ENCODE data around the gene C6orf52.
"Not testable (repeated sequence)": the region's sequence is repeated elsewhere in the genome, so short reads cannot be mapped to it uniquely, and the experiment has no call there.

C6orf52 gene

DNA sequence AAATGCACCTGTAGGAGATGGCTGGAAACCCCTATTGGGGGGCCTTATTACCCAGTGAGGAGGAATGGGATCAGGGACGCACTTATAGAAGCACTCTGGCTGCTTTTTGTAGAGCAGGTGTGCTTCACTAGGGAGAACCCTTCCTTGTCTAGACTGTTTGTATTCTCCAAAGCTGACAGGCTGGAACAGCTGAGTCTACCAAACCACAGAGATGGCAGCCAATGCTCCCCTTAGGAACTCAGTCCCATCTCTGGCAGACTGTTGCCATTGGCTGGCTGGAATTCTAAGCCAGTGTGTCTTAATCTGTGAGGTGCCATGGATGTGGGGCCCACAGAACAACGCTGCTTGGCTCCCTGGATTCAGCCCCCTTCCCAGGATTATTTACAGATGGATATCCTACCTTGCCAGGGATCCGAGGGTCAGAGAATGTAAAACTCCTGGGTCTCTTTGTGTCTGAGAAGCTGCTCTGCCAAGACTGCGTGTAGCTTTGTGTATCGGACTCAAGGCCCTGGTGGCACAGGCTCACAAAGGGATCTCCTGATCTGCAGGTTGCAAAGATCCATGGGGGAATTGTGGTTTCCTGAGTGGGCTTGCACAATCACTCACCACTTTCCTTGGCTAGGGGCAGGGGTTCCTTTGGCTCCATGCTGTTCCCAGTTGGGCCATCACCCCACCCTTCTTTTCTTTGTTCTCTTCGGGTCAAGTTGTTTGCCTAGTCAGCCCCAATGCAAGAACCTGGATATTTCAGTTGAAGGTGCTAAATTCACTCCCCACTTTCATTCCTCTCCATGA is 26.1 kb downstream of the C6orf52 start:
- no peak for DNase-seq (ENCODE audit: extremely low spot score)
- ChIA-PET POLR2A (no interaction called here), CTCF (no interaction called here)
- TF ChIP-seq NFRKB (IDR thresholded peaks at IDR 0.05): no peak
- no peak for TF ChIP-seq SP1 (IDR thresholded peaks at IDR 0.05)
- no peak for TF ChIP-seq LEF1 (IDR thresholded peaks at IDR 0.05; ENCODE audit: borderline replicate concordance)
- TF ChIP-seq FOXK2 (IDR thresholded peaks at IDR 0.05): no peak
- no peak for TF ChIP-seq HDGF (IDR thresholded peaks at IDR 0.05; ENCODE audit: borderline replicate concordance)
- TF ChIP-seq ZNF384 (IDR thresholded peaks at IDR 0.05): no peak
- TF ChIP-seq L3MBTL2 (conservative IDR thresholded peaks at IDR 0.05): no peak
- TF ChIP-seq ARNT (IDR thresholded peaks at IDR 0.05): no peak
- TF ChIP-seq FOXM1 (IDR thresholded peaks at IDR 0.05; ENCODE audit: borderline replicate concordance): no peak
- no peak for TF ChIP-seq SUZ12 (IDR thresholded peaks at IDR 0.05)

GRCh38 chr6:10665595-10665994 is 28.8 kb downstream of the C6orf52 start:
- POLR2A ChIA-PET; DNase-seq (ENCODE audit: extremely low spot score); CTCF ChIA-PET: not testable (repeated sequence)

DNA sequence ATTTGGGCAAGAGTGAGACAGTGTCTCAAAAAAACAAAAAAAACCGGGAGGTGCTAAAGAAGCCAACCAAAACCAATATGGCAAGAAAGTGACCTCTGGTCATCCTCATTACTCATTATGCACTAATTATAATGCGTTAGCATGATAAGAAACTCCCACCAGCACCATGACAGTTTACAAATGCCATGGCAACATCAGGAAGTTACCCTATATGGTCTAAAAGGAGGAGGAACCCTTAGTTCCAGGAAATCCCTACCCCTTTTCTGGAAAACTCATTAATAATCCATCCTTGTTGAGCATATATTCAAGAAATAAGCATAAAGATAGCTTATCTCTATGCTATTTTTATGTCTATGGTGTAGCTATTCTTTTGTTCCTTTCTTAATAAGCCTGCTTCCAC is 31.7 kb downstream of the C6orf52 start:
- TF ChIP-seq PKNOX1 (IDR thresholded peaks at IDR 0.05) (no peak), FOXM1 (IDR thresholded peaks at IDR 0.05; ENCODE audit: borderline replicate concordance) (no peak), BHLHE40 (IDR thresholded peaks at IDR 0.05; ENCODE audit: borderline replicate concordance) (no peak), LEF1 (IDR thresholded peaks at IDR 0.05; ENCODE audit: borderline replicate concordance) (no peak), SP1 (IDR thresholded peaks at IDR 0.05) (no peak), ELF4 (IDR thresholded peaks at IDR 0.05) (no peak), FOXA1 (IDR thresholded peaks at IDR 0.05) (no peak), ARNT (IDR thresholded peaks at IDR 0.05) (no peak), ZNF384 (IDR thresholded peaks at IDR 0.05) (no peak), FOXK2 (IDR thresholded peaks at IDR 0.05) (no peak), NFRKB (IDR thresholded peaks at IDR 0.05) (no peak)
- POLR2A ChIA-PET: no interaction called here
- DNase-seq (ENCODE audit: extremely low spot score): no peak
- CTCF ChIA-PET: no interaction called here

DNA sequence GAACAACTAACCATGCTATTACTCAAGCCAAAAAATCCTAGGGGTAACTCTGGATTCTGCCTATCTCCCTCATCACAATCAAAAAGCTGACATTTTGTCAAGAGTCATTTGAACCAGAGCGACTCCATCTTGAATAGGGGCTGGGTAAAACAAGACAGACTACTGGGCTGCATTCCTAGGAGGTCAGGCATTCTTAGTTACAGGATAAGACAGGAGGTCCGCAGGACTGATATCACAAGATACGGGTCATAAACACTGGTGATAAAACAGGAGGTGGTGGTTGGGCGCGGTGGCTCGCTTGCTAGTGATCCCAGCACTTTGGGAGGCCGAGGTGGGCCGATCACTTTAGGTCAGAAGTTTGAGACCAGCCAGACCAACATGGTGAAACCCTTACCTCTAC is 32.2 kb downstream of the C6orf52 start:
- POLR2A ChIA-PET: no interaction called here
- TF ChIP-seq SUZ12 (IDR thresholded peaks at IDR 0.05) (no peak), L3MBTL2 (conservative IDR thresholded peaks at IDR 0.05) (no peak), ELF4 (IDR thresholded peaks at IDR 0.05) (no peak), CTBP1 (IDR thresholded peaks at IDR 0.05; ENCODE audit: borderline replicate concordance) (no peak), FOXK2 (IDR thresholded peaks at IDR 0.05) (no peak)
- no peak for DNase-seq (ENCODE audit: extremely low spot score)
- CTCF ChIA-PET: interaction anchor here (0.9 kb wide), 1 partner anchor 97 kb away, joined by 3 read pairs; no protein-coding TSS in a partner anchor

- DNase-seq (ENCODE audit: extremely low spot score); CTCF ChIA-PET; POLR2A ChIA-PET: not testable (repeated sequence)
Measured at GRCh38 chr6:10660431-10661191, 33.8 kb downstream of the C6orf52 start.

DNA sequence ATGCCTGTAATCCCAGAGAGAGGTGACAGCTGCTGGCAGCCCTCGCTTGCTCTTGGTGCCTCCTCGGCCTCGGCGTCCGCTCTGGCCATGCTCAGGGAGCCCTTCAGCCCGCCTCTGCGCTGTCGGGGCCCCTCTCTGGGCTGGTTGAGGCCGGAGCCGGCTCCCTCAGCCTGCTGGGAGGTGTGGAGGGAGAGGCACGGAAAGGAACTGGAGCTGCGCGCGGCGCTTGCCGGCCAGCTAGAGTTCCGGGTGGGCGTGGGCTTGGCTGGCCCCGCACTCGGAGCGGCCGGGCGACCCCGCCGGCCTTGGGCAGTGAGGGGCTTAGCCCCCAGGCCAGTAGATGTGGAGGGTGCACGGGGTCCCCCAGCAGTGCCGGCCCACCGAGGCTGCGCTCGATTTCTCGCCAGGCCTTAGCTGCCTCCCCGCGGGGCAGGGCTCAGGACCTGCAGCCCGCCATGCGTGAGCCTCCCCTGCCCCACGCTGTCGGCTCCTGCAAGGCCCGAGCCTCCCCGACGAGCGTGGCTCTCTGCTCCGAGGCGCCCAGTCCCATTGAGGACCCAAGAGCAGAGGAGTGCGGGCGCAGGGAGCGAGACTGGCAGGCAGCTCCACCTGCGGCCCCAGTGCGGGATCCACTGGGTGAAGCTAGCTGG is 34.6 kb downstream of the C6orf52 start:
- POLR2A ChIA-PET: no interaction called here
- CTCF ChIA-PET: no interaction called here
- DNase-seq (ENCODE audit: extremely low spot score): no peak
- no peak for TF ChIP-seq BHLHE40 (IDR thresholded peaks at IDR 0.05; ENCODE audit: borderline replicate concordance)
- TF ChIP-seq SP1 (IDR thresholded peaks at IDR 0.05): no peak
- no peak for TF ChIP-seq FOXM1 (IDR thresholded peaks at IDR 0.05; ENCODE audit: borderline replicate concordance)
- TF ChIP-seq TARDBP (IDR thresholded peaks at IDR 0.05): no peak
- TF ChIP-seq PKNOX1 (IDR thresholded peaks at IDR 0.05): no peak
- no peak for TF ChIP-seq LEF1 (IDR thresholded peaks at IDR 0.05; ENCODE audit: borderline replicate concordance)
- TF ChIP-seq L3MBTL2 (conservative IDR thresholded peaks at IDR 0.05): no peak
- no peak for TF ChIP-seq ELF4 (IDR thresholded peaks at IDR 0.05)
- no peak for TF ChIP-seq FOXA1 (IDR thresholded peaks at IDR 0.05)
- TF ChIP-seq ZNF384 (IDR thresholded peaks at IDR 0.05): no peak
- TF ChIP-seq SUZ12 (IDR thresholded peaks at IDR 0.05): no peak
- no peak for TF ChIP-seq FOXK2 (IDR thresholded peaks at IDR 0.05)
- no peak for TF ChIP-seq CTBP1 (IDR thresholded peaks at IDR 0.05; ENCODE audit: borderline replicate concordance)
- no peak for TF ChIP-seq ARNT (IDR thresholded peaks at IDR 0.05)
- TF ChIP-seq HDGF (IDR thresholded peaks at IDR 0.05; ENCODE audit: borderline replicate concordance): no peak
- no peak for TF ChIP-seq NFRKB (IDR thresholded peaks at IDR 0.05)

All from HEK293T (cell line).